HG03097 (cell line): ENCODE results near the gene ALOX12.

Experiments
- ATAC-seq: cut with Tn5 transposase; IDR thresholded peaks from one replicate; pipeline ENCODE4 v1.9.1; 2021; ENCODE audit not compliant: unreplicated experiment, low FRiP score

Gene ALOX12

GRCh38 chr17:7001318-7001961 lies 5.6 kb downstream of the ALOX12 start:
- ATAC-seq: no peak

GRCh38 chr17:7002288-7003047 lies 6.6 kb downstream of the ALOX12 start:
- ATAC-seq: no peak

GRCh38 chr17:7003745-7004144 lies 7.9 kb downstream of the ALOX12 start:
- no peak for ATAC-seq

- ATAC-seq: no peak
Observed at GRCh38 chr17:7004398-7005253, 8.8 kb downstream of the ALOX12 start.

- ATAC-seq: no peak
Observed at GRCh38 chr17:7005716-7006115, 9.9 kb downstream of the ALOX12 start.

- no peak for ATAC-seq
Observed at GRCh38 chr17:7007143-7007542, 11.3 kb downstream of the ALOX12 start.

- no peak for ATAC-seq
Observed at GRCh38 chr17:7010523-7010922, 14.7 kb downstream of the ALOX12 start.

- ATAC-seq: no peak
Observed at GRCh38 chr17:7011415-7011814, 15.6 kb downstream of the ALOX12 start.

- ATAC-seq: no peak
Observed at GRCh38 chr17:7011942-7012254, 16.0 kb downstream of the ALOX12 start.

GRCh38 chr17:7014261-7014994 lies 18.6 kb downstream of the ALOX12 start:
- ATAC-seq: peak; percentile 76

GRCh38 chr17:7014995-7015958 lies 19.4 kb downstream of the ALOX12 start:
- peak; percentile 19 for ATAC-seq

GRCh38 chr17:7016418-7016817 lies 20.6 kb downstream of the ALOX12 start:
- ATAC-seq: no peak

- no peak for ATAC-seq
Observed at GRCh38 chr17:7016886-7017826, 21.3 kb downstream of the ALOX12 start.

- no peak for ATAC-seq
Observed at GRCh38 chr17:7017827-7018200, 22.0 kb downstream of the ALOX12 start.

GRCh38 chr17:7018331-7018964 lies 22.6 kb downstream of the ALOX12 start:
- ATAC-seq: no peak

GRCh38 chr17:7019367-7019766 lies 23.5 kb downstream of the ALOX12 start:
- ATAC-seq: no peak

- ATAC-seq: no peak
Observed at GRCh38 chr17:7019839-7020519, 24.1 kb downstream of the ALOX12 start.
